HUDEP-2 (cell line): Measurements from ENCODE around the gene NTSR2.

Experiments used
- DNase-seq, 76 experiments: peaks; one replicate each; lab custom pipeline; 2025; ENCODE audit not compliant: unreplicated experiment in 76 of 76; lab: John Stamatoyannopoulos, UW

Gene NTSR2

GRCh38 chr2:11631462-11631861 is 38.5 kb downstream of the NTSR2 start:
- DNase-seq = no peak

- no peak for DNase-seq
These were observed 39.1 kb downstream of the NTSR2 start for GRCh38 chr2:11630855-11631254.

GRCh38 chr2:11629851-11630250 is 40.1 kb downstream of the NTSR2 start:
- DNase-seq = no peak

DNA sequence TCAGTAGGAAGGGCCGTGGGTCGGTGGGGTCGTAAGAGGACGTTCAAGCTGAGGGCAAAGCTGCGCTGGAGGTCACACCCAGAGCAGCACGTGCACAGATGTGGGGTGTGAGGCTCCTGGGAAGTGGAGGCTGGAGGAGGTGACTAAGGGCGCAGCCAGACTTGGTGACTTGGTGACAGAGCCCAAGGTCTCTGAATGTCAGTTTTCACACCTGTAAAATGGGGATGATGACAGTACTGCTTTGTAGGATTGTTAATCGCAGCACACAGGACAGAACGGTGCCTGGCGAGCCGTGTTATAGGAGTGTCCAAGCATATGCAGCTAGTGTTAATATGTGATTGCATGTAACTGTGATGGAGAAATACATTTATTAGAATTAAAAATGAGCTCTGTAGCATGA is 40.8 kb downstream of the NTSR2 start:
- no peak for DNase-seq

- no peak for DNase-seq
These were observed 41.3 kb downstream of the NTSR2 start for GRCh38 chr2:11628675-11629074.

- no peak for DNase-seq
These were observed 44.3 kb downstream of the NTSR2 start for GRCh38 chr2:11625671-11626070.

- no peak for DNase-seq
These were observed 45.1 kb downstream of the NTSR2 start for GRCh38 chr2:11624893-11625292.

GRCh38 chr2:11622611-11623010 is 47.4 kb downstream of the NTSR2 start:
- no peak for DNase-seq

- DNase-seq = no peak
These were observed 48.6 kb downstream of the NTSR2 start for GRCh38 chr2:11621410-11621809.

DNA sequence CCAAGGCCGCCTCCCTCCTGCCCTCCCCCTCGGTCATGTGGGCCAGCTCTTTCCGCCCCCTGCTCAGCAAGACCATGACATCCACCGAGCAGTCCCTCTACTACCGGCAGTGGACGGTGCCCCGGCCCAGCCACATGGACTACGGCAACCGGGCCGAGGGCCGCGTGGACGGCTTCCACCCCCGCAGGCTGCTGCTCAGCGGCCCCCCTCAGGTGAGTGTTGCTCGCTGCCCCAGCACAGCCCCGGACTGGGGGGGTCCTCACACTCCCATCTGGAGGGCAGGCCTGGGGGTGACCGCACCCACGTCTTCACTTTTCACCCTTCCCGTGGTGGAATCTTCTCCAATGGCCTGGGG is 51.3 kb downstream of the NTSR2 start:
- no peak for DNase-seq

GRCh38 chr2:11617984-11618707 is 51.8 kb downstream of the NTSR2 start:
- no peak for DNase-seq

DNA sequence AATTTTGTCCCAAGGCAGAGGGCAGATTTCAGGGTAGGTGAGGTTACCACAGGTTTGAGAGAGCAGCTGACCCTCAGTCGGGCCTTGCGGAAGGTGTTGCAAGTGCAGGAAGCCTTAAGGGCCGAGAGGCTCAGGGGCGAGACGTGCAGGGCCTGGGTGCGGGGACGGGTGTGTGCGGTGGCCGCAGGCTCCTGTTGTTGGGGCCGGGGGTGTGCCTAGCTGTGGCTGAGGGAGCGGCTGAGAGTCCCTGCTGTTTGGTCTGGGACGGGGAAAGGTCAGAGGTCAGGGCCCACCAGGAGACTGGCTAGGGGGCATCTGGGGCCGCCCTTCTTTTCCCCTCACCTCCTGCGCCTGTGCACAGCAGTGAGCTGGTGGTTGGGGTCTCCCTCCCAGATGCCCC is 52.5 kb downstream of the NTSR2 start:
- DNase-seq = no peak

- DNase-seq = no peak
These were observed 53.1 kb downstream of the NTSR2 start for GRCh38 chr2:11616851-11617415.

- no peak for DNase-seq
These were observed 53.8 kb downstream of the NTSR2 start for GRCh38 chr2:11616097-11616687.

DNA sequence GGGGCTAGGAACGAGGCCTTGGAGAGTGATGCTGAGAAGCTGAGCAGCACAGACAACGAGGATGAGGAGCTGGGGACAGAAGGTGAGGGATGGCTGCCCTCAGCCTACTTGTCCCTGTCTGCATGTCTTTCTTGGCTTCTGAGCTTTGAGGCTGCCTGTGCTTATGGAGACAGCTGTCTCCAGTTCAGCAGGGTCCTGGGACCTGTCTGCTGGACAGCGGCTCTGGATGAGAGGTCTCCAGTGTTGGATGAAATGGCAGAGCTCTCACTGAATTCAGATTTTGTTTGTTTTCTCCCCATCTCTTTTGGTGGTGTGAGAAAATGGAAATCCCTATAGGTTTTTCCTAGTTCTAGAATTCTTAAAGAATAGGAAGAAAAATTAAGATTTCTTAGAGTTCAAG is 54.8 kb downstream of the NTSR2 start:
- DNase-seq = no peak

- DNase-seq = no peak
These were observed 56.7 kb downstream of the NTSR2 start for GRCh38 chr2:11613297-11613696.

DNA sequence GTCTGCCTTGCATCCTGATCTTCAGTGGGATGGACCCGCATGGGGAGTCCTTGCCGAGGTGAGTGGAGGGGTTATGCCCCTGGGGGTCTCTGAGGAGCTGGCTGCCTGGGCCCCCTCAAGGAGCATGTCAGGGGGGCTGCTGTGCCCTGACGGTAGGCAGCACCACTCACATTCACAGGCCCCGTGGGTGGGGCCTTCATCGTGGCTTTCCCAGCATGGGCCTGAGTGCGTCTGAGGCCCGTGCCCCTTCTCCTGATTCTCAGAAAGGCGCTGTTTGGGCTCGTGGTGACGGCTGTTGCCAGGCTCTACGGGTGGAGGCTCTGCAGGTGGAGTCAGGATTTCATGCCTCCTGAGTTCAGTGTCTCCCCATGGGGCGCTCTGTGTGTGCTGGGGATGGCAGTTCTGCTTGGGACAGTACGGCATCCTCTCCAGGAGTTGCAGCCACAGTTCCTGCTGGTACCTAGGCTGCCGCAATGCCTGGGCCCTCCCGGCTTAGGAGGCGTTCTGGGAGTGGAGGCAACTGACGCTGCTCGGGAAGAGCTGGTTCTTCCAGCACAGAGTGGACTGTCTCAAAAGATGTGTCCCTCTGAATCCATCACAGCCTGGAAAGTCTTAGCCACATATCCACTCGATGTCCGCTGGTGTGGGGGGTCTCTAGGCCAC is 57.3 kb downstream of the NTSR2 start:
- DNase-seq = no peak

DNA sequence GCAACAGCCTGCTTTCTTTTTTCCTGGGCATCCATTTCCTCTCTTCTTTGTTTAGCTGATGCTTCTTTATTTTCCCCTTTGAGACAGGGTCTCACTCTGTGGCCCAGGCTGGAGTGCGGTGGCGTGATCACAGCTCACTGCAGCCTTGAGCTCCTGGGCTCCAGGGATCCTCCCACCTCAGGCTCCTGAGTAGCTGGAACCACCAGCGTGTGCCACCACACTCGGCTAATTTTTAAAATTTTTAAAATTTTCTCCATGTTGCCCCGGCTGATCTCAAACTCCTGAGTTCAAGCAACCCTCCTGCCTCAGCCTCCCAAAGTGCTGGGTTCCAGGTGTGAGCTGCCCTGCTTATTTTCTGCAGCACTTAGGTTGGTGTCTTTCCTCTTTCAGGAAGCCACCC is 58.7 kb downstream of the NTSR2 start:
- no peak for DNase-seq

GRCh38 chr2:11610624-11611242 is 59.3 kb downstream of the NTSR2 start:
- DNase-seq = no peak
